Gastrocnemius medialis (tissue), 4 donors: ENCODE data around the gene CYTH3. TPM values are rescaled to one million over a fixed set of nuclear protein-coding genes. Genes with fewer than 3 reads are reported as not detected.

Experiments
- ATAC-seq, 2 donors: fragments of 150-250 bp; one replicate each; pipeline ENCODE4 v1.9.1; 2016
- DNase-seq, 2 donors: peaks; one replicate each; pipeline ENCODE4 v3.0.0-alpha.2; 2019
- H3K27ac ChIP-seq, 4 donors: fragments of 200-600 bp; sonication (generic); 1 replicate in 1 of 4; 2 replicates in 3 of 4; pipeline ENCODE4 v1.5.1; 2016 to 2018; ENCODE audit warnings: mild to moderate bottlenecking in 2 of 4, moderate library complexity in 1 of 4
- H3K27me3 ChIP-seq, 3 donors: fragments of 200-600 bp; sonication (generic) in 2 of 3; 1 replicate in 1 of 3; 2 replicates in 2 of 3; pipeline versions ENCODE4 v1.5.1 to v1.6.0; 2016 to 2019; ENCODE audit warnings: mild to moderate bottlenecking in 1 of 3, moderate library complexity in 1 of 3
- H3K36me3 ChIP-seq, 2 donors: fragments of 200-600 bp; sonication (generic) in 1 of 2; one replicate each; pipeline ENCODE4 v1.5.1; 2017 to 2018
- H3K4me1 ChIP-seq, 2 donors: fragments of 200-600 bp; sonication (generic) in 1 of 2; one replicate each; pipeline ENCODE4 v1.5.1; 2016 to 2017; ENCODE audit warnings: mild to moderate bottlenecking in 2 of 2
- H3K4me3 ChIP-seq, 4 donors: fragments of 200-600 bp; sonication (generic) in 3 of 4; 1 replicate in 1 of 4; 2 replicates in 3 of 4; pipeline ENCODE4 v1.5.1; 2016 to 2019; ENCODE audit warnings: mild to moderate bottlenecking in 2 of 4
- H3K9me3 ChIP-seq, 3 donors: fragments of 200-600 bp; sonication (generic) in 2 of 3; 1 replicate in 1 of 3; 2 replicates in 2 of 3; pipeline ENCODE4 v1.5.1; 2016 to 2019
- POLR2A ChIP-seq, 2 donors: fragments of 450-650 bp; IDR thresholded peaks; one replicate each; pipeline ENCODE4 v1.6.1; 2017; ENCODE audit warnings: antibody characterized with exemption in 2 of 2, mild to moderate bottlenecking in 2 of 2, moderate library complexity in 2 of 2
- in situ Hi-C, 4 donors: fragments of 200-750 bp; cut with MboI; loops; one replicate each; pipeline versions ENCODE4 v1.15.0 to v1.8.0; 2017; ENCODE audit warnings: low sequenced_read_pairs in 4 of 4
- intact Hi-C: fragments of 100-400 bp; cut with DNase I; formaldehyde crosslinking; loops from one replicate; pipeline ENCODE4 v1.15.1; 2023; ENCODE audit warnings: low total_unique reads
- total RNA-seq, 4 donors: library from RNA; depleted of rRNA; stranded (reverse); fragments of >200 nt; gene quantifications; one replicate each; pipeline versions ENCODE4 v1.1.0 to v1.2.3, GENCODE V29; 2016
- TF ChIP-seq, protein P1 (sequence below), 5 experiments: fragments of 450-650 bp in 3 of 5; fragments of 200-600 bp in 2 of 5; sonication (generic) in 2 of 5; IDR thresholded peaks in 4 of 5; conservative IDR thresholded peaks in 1 of 5; 1 replicate in 4 of 5; 2 replicates in 1 of 5; pipeline ENCODE4 v1.5.1; 2016 to 2019; ENCODE audit warnings: antibody characterized with exemption in 5 of 5, mild to moderate bottlenecking in 3 of 5, moderate library complexity in 3 of 5

CYTH3 gene
- total RNA-seq, 4 donors from 2014 or later, result 14.3 to 20.2 (median 16.7) TPM

GRCh38 chr7:6235029-6235871 is 37.2 kb downstream of the CYTH3 start:
- intact Hi-C loops (no loop called here), in situ Hi-C loops (no loop called here)
- Histone ChIP-seq H3K4me3 (no peak overlapping the region), H3K36me3 (no peaks in the 10 kb centered on the region), H3K9me3 (no peaks in the 10 kb centered on the region), H3K4me1 (peaks cover 6 to 37% of the 10 kb centered on the region in 2 donors), H3K27me3 (no peaks in the 10 kb centered on the region), H3K27ac (peak overlapping the region in 2 of 4 donors; percentile 13 to 54)
- TF ChIP-seq POLR2A (IDR thresholded peaks at IDR 0.05), result no peak
- TF ChIP-seq, protein P1, sequence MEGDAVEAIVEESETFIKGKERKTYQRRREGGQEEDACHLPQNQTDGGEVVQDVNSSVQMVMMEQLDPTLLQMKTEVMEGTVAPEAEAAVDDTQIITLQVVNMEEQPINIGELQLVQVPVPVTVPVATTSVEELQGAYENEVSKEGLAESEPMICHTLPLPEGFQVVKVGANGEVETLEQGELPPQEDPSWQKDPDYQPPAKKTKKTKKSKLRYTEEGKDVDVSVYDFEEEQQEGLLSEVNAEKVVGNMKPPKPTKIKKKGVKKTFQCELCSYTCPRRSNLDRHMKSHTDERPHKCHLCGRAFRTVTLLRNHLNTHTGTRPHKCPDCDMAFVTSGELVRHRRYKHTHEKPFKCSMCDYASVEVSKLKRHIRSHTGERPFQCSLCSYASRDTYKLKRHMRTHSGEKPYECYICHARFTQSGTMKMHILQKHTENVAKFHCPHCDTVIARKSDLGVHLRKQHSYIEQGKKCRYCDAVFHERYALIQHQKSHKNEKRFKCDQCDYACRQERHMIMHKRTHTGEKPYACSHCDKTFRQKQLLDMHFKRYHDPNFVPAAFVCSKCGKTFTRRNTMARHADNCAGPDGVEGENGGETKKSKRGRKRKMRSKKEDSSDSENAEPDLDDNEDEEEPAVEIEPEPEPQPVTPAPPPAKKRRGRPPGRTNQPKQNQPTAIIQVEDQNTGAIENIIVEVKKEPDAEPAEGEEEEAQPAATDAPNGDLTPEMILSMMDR (IDR thresholded peaks at IDR 0.05 in 4 of 5, conservative IDR thresholded peaks at IDR 0.05 in 1 of 5), result no peak
- DNase-seq (peak; percentile 39 to 81), ATAC-seq (peak; percentile 81 to 83)

GRCh38 chr7:6234384-6234783 is 38.0 kb downstream of the CYTH3 start:
- Histone ChIP-seq H3K4me1 (peaks cover 6 to 37% of the 10 kb centered on the region in 2 donors), H3K27me3 (no peaks in the 10 kb centered on the region), H3K36me3 (no peaks in the 10 kb centered on the region), H3K27ac (peak overlapping the region in 1 of 4 donors; percentile 54), H3K9me3 (no peaks in the 10 kb centered on the region), H3K4me3 (no peak overlapping the region)
- ATAC-seq (no peak), DNase-seq (no peak)
- in situ Hi-C loops, result no loop called here
- intact Hi-C loops, result no loop called here
- TF ChIP-seq, protein P1 (IDR thresholded peaks at IDR 0.05 in 4 of 5, conservative IDR thresholded peaks at IDR 0.05 in 1 of 5), result no peak
- TF ChIP-seq POLR2A (IDR thresholded peaks at IDR 0.05), result no peak

DNA sequence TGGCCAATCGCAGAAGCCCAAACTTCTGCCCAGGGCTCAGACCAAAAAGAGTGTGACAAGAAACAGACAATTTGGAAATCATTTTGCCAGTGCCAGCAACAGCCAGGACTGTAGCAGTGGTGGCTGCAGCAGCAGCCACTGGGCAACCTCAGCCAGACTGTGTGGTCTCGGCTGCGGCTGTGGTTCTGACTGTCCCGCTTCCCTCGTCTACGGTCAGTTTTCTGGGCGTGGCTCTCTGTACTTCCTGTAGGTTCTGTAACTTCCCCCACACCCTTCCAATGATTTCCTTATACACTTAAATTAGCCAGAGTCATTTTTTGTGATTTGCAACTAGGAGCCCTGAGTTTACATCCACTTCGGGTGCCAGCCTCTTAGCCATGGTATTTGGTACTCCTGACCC is 39.9 kb downstream of the CYTH3 start:
- Histone ChIP-seq H3K9me3 (no peaks in the 10 kb centered on the region), H3K4me1 (peaks cover 16 to 56% of the 10 kb centered on the region in 2 donors), H3K27ac (peak overlapping the region in 1 of 4 donors; percentile 35), H3K27me3 (no peaks in the 10 kb centered on the region), H3K4me3 (no peak overlapping the region), H3K36me3 (no peaks in the 10 kb centered on the region)
- TF ChIP-seq, protein P1 (IDR thresholded peaks at IDR 0.05 in 4 of 5, conservative IDR thresholded peaks at IDR 0.05 in 1 of 5), result no peak
- no peak for TF ChIP-seq POLR2A (IDR thresholded peaks at IDR 0.05)
- intact Hi-C loops, result no loop called here
- DNase-seq (peak in 1 of 2 donors; percentile 17), ATAC-seq (no peak)
- in situ Hi-C loops, result no loop called here

GRCh38 chr7:6232116-6232515 is 40.3 kb downstream of the CYTH3 start:
- ATAC-seq (no peak), DNase-seq (no peak)
- no peak overlapping the region for H3K4me3 ChIP-seq
- H3K4me1 ChIP-seq, result peaks cover 20 to 60% of the 10 kb centered on the region in 2 donors
- TF ChIP-seq POLR2A (IDR thresholded peaks at IDR 0.05), result no peak
- TF ChIP-seq, protein P1 (IDR thresholded peaks at IDR 0.05 in 4 of 5, conservative IDR thresholded peaks at IDR 0.05 in 1 of 5), result no peak
- intact Hi-C loops, result no loop called here
- in situ Hi-C loops, result no loop called here
- no peaks in the 10 kb centered on the region for H3K36me3 ChIP-seq
- no peaks in the 10 kb centered on the region for H3K27me3 ChIP-seq
- H3K27ac ChIP-seq, result peak overlapping the region in 1 of 4 donors; percentile 35
- no peaks in the 10 kb centered on the region for H3K9me3 ChIP-seq
